ENCODE results near the gene MXRA8. TPM values are rescaled to one million over a fixed set of nuclear protein-coding genes. Genes with fewer than 3 reads are reported as not detected.

The MXRA8 gene
- total and polyA plus RNA-seq, 9 of the 15 experiments (the other 6 are each of a cell fraction or from before 2014, with no cell fraction given): 0.66 to 11.3 (median 6.3) TPM

- TF ChIP-seq, protein P1, sequence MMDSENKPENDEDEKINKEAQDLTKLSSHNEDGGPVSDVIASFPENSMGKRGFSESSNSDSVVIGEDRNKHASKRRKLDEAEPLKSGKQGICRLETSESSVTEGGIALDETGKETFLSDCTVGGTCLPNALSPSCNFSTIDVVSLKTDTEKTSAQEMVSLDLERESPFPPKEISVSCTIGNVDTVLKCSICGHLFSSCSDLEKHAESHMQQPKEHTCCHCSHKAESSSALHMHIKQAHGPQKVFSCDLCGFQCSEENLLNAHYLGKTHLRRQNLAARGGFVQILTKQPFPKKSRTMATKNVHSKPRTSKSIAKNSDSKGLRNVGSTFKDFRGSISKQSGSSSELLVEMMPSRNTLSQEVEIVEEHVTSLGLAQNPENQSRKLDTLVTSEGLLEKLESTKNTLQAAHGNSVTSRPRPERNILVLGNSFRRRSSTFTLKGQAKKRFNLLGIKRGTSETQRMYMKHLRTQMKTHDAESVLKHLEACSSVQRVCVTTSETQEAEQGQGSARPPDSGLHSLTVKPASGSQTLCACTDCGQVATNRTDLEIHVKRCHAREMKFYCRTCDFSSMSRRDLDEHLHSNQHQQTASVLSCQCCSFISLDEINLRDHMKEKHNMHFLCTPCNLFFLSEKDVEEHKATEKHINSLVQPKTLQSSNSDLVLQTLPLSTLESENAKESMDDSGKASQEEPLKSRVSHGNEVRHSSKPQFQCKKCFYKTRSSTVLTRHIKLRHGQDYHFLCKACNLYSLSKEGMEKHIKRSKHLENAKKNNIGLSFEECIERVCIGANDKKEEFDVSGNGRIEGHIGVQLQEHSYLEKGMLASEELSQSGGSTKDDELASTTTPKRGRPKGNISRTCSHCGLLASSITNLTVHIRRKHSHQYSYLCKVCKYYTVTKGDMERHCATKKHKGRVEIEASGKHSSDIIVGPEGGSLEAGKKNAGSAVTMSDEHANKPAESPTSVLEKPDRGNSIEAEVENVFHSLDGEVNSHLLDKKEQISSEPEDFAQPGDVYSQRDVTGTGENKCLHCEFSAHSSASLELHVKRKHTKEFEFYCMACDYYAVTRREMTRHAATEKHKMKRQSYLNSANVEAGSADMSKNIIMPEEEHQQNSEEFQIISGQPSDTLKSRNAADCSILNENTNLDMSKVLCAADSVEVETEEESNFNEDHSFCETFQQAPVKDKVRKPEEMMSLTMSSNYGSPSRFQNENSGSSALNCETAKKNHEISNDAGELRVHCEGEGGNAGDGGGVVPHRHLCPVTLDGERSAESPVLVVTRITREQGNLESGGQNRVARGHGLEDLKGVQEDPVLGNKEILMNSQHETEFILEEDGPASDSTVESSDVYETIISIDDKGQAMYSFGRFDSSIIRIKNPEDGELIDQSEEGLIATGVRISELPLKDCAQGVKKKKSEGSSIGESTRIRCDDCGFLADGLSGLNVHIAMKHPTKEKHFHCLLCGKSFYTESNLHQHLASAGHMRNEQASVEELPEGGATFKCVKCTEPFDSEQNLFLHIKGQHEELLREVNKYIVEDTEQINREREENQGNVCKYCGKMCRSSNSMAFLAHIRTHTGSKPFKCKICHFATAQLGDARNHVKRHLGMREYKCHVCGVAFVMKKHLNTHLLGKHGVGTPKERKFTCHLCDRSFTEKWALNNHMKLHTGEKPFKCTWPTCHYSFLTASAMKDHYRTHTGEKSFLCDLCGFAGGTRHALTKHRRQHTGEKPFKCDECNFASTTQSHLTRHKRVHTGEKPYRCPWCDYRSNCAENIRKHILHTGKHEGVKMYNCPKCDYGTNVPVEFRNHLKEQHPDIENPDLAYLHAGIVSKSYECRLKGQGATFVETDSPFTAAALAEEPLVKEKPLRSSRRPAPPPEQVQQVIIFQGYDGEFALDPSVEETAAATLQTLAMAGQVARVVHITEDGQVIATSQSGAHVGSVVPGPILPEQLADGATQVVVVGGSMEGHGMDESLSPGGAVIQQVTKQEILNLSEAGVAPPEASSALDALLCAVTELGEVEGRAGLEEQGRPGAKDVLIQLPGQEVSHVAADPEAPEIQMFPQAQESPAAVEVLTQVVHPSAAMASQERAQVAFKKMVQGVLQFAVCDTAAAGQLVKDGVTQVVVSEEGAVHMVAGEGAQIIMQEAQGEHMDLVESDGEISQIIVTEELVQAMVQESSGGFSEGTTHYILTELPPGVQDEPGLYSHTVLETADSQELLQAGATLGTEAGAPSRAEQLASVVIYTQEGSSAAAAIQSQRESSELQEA (IDR thresholded peaks at IDR 0.05; ENCODE audit: low read depth): no peak
- TF ChIP-seq NCOA1 (IDR thresholded peaks at IDR 0.05; ENCODE audit: low read depth) (no peak), RNF219 (CRISPR knock-in tag; IDR thresholded peaks at IDR 0.05) (no peak), RHOXF2B (CRISPR knock-in tag; conservative IDR thresholded peaks at IDR 0.05) (no peak), HNRNPK (IDR thresholded peaks at IDR 0.05; ENCODE audit: low read depth, low read length, poor library complexity, severe bottlenecking) (no peak), SMAD4 (CRISPR knock-in tag; conservative IDR thresholded peaks at IDR 0.05) (0 out of 2 replicates have a peak, but pooled peaks have one; percentile 15), BRD4 (IDR thresholded peaks at IDR 0.05) (no peak), KDM5B (IDR thresholded peaks at IDR 0.05; ENCODE audit: insufficient replicate concordance, low read depth, low read length) (peak; percentile 68), EZH2 (IDR thresholded peaks at IDR 0.05; ENCODE audit: borderline replicate concordance, low read depth, low read length) (no peak)
- TF ChIP-seq, protein P2, sequence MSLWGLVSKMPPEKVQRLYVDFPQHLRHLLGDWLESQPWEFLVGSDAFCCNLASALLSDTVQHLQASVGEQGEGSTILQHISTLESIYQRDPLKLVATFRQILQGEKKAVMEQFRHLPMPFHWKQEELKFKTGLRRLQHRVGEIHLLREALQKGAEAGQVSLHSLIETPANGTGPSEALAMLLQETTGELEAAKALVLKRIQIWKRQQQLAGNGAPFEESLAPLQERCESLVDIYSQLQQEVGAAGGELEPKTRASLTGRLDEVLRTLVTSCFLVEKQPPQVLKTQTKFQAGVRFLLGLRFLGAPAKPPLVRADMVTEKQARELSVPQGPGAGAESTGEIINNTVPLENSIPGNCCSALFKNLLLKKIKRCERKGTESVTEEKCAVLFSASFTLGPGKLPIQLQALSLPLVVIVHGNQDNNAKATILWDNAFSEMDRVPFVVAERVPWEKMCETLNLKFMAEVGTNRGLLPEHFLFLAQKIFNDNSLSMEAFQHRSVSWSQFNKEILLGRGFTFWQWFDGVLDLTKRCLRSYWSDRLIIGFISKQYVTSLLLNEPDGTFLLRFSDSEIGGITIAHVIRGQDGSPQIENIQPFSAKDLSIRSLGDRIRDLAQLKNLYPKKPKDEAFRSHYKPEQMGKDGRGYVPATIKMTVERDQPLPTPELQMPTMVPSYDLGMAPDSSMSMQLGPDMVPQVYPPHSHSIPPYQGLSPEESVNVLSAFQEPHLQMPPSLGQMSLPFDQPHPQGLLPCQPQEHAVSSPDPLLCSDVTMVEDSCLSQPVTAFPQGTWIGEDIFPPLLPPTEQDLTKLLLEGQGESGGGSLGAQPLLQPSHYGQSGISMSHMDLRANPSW (CRISPR knock-in tag; IDR thresholded peaks at IDR 0.05): no peak
These were observed 33.6 kb downstream of the MXRA8 start, which contains the start of the genes CPTP and INTS11 (continued) for GRCh38 chr1:1324524-1325287.
